Testis (tissue), 3 donors: ENCODE data around the gene NDOR1. TPM values are rescaled to one million over a fixed set of nuclear protein-coding genes. Genes with fewer than 3 reads are reported as not detected.

Experiments
- DNase-seq: peaks from one replicate; pipeline ENCODE4 v3.0.0-alpha.2; 2019
- H3K27ac ChIP-seq, 2 donors: fragments of 200-600 bp; sonication (generic); one replicate each; pipeline ENCODE4 v1.5.1; 2019
- H3K27me3 ChIP-seq: fragments of 200-600 bp; sonication (generic); one replicate; pipeline ENCODE4 v1.5.1; 2019
- H3K36me3 ChIP-seq: fragments of 200-600 bp; sonication (generic); one replicate; pipeline ENCODE4 v1.5.1; 2017; ENCODE audit warnings: low read depth; ENCODE audit errors: missing control alignments
- H3K4me1 ChIP-seq: fragments of 200-600 bp; sonication (generic); one replicate; pipeline ENCODE4 v1.5.1; 2019
- H3K4me3 ChIP-seq, 2 donors: fragments of 200-600 bp; sonication (generic); one replicate each; pipeline ENCODE4 v1.5.1; 2017 to 2019
- H3K9me3 ChIP-seq: fragments of 200-600 bp; sonication (generic); one replicate; pipeline ENCODE4 v1.5.1; 2017
- CTCF ChIP-seq, 3 experiments: fragments of 450-650 bp in 2 of 3; fragments of 200-600 bp in 1 of 3; sonication (generic) in 1 of 3; IDR thresholded peaks; one replicate each; pipeline ENCODE4 v1.5.1; 2016 to 2019; ENCODE audit warnings: antibody characterized with exemption in 3 of 3, mild to moderate bottlenecking in 2 of 3, moderate library complexity in 1 of 3
- POLR2A ChIP-seq: fragments of 450-650 bp; IDR thresholded peaks from one replicate; pipeline ENCODE4 v1.6.1; 2017; ENCODE audit warnings: antibody characterized with exemption, mild to moderate bottlenecking, moderate library complexity
- WGBS, 2 donors: methylation state at CpG; one replicate each; pipeline ENCODE4 v1.1.5; 2018; 5-methylcytosine and 5-hydroxymethylcytosine counted together
- intact Hi-C: fragments of 100-400 bp; cut with DNase I; formaldehyde crosslinking; loops from one replicate; pipeline ENCODE4 v1.15.1; 2023; ENCODE audit warnings: low total_unique reads
- polyA plus RNA-seq: library from polyadenylated mRNA; stranded (reverse); fragments of 350-450 nt; fragmentation: Illumina TruSeq; extraction: RNeasy Lipid Tissue Mini Kit (QIAGEN cat#74804); gene quantifications from one replicate; pipeline ENCODE4 v1.2.3, GENCODE V29; 2014; ENCODE audit warnings: low read depth, low replicate concordance; ENCODE audit not compliant: insufficient read depth
- total RNA-seq, 2 donors: library from RNA; depleted of rRNA; stranded (reverse); fragments of >200 nt; gene quantifications; one replicate each; pipeline ENCODE4 v1.2.3, GENCODE V29; 2016

Gene NDOR1
- total and polyA plus RNA-seq, 3 donors from 2014 or later = 21.9 to 29.1 (median 27.5) TPM

- H3K36me3 ChIP-seq = no peaks in the 10 kb centered on the region
- no peak for DNase-seq
- intact Hi-C loops = loop anchor here (10.0 kb wide), 1 partner anchor 111 kb away; the partner anchor contains the start of gene DPP7
- H3K27ac ChIP-seq = no peak overlapping the region
- WGBS, 2 donors = 81 to 93% methylated on average over 6 to 21 of the region's 21 CpGs
- no peak overlapping the region for H3K4me3 ChIP-seq
- peaks cover 28% of the 10 kb centered on the region for H3K4me1 ChIP-seq
- H3K9me3 ChIP-seq = no peaks in the 10 kb centered on the region
- TF ChIP-seq POLR2A = no peak
- no peak for TF ChIP-seq CTCF (IDR thresholded peaks at IDR 0.05)
- H3K27me3 ChIP-seq = no peaks in the 10 kb centered on the region
These were observed 20.3 kb downstream of the NDOR1 start for GRCh38 chr9:137225699-137226331.

- H3K27me3 ChIP-seq = no peaks in the 10 kb centered on the region
- 73 to 77% methylated on average over 10 to 18 of the region's 18 CpGs for WGBS, 2 donors
- no peak overlapping the region for H3K27ac ChIP-seq
These were observed 21.0 kb downstream of the NDOR1 start for GRCh38 chr9:137226338-137227053.

GRCh38 chr9:137227054-137227852 is 21.8 kb downstream of the NDOR1 start, which contains the start of gene RNF224:
Gene RNF224 (plus strand): TSS chr9:137227502. CDS start chr9:137228336, 834 bp downstream.
- DNase-seq = peak; percentile 79
- Histone ChIP-seq H3K27me3 (no peaks in the 10 kb centered on the region), H3K4me3 (no peak within 1 kb of the TSS), H3K27ac (no peak within 1 kb of the TSS), H3K36me3 (no peaks in the 10 kb centered on the region), H3K9me3 (no peaks in the 10 kb centered on the region), H3K4me1 (peaks cover 24% of the 10 kb centered on the region)
- WGBS, 2 donors = 34 to 40% methylated on average over 2 to 22 of the region's 25 CpGs
- TF ChIP-seq CTCF (IDR thresholded peaks at IDR 0.05) (peak; percentile 80 to 88 (median 80)), POLR2A (no peak)
- intact Hi-C loops = loop anchor here (10.0 kb wide), 1 partner anchor 112 kb away; the partner anchor contains the start of gene DPP7

More at GRCh38 chr9:137226338-137227053, 21.0 kb downstream of the NDOR1 start:
- intact Hi-C loops = loop anchor here (10.0 kb wide), 1 partner anchor 112 kb away; the partner anchor contains the start of gene DPP7
- TF ChIP-seq CTCF (IDR thresholded peaks at IDR 0.05) = no peak
- no peak for TF ChIP-seq POLR2A
- no peak overlapping the region for H3K4me3 ChIP-seq
- peaks cover 26% of the 10 kb centered on the region for H3K4me1 ChIP-seq
- no peak for DNase-seq
- no peaks in the 10 kb centered on the region for H3K36me3 ChIP-seq
- no peaks in the 10 kb centered on the region for H3K9me3 ChIP-seq

GRCh38 chr9:137227853-137228505 is 22.5 kb downstream of the NDOR1 start:
- Histone ChIP-seq H3K36me3 (no peaks in the 10 kb centered on the region), H3K27me3 (no peaks in the 10 kb centered on the region), H3K9me3 (no peaks in the 10 kb centered on the region), H3K4me1 (peaks cover 17% of the 10 kb centered on the region), H3K4me3 (no peak overlapping the region), H3K27ac (no peak overlapping the region)
- no peak for DNase-seq
- no peak for TF ChIP-seq CTCF (IDR thresholded peaks at IDR 0.05)
- TF ChIP-seq POLR2A = no peak
- intact Hi-C loops = loop anchor here (10.0 kb wide), 1 partner anchor 113 kb away; the partner anchor contains the start of gene DPP7
- WGBS, 2 donors = 29 to 35% methylated on average over 8 to 17 of the region's 18 CpGs
